Stimulated activated CD8-positive, alpha-beta memory T cell treated with anti-CD3 and anti-CD28 coated beads, Interleukin-12 subunit alpha, Interleukin-12 subunit beta, amount 100 ng/mL, for 4 hours (primary cell): Measurements from ENCODE around the gene FOXF1.

ENCODE experiments used
- DNase-seq: peaks from one replicate; pipeline ENCODE4 v3.0.0-alpha.2; 2020; ENCODE audit warnings: low read depth

FOXF1 gene

DNA sequence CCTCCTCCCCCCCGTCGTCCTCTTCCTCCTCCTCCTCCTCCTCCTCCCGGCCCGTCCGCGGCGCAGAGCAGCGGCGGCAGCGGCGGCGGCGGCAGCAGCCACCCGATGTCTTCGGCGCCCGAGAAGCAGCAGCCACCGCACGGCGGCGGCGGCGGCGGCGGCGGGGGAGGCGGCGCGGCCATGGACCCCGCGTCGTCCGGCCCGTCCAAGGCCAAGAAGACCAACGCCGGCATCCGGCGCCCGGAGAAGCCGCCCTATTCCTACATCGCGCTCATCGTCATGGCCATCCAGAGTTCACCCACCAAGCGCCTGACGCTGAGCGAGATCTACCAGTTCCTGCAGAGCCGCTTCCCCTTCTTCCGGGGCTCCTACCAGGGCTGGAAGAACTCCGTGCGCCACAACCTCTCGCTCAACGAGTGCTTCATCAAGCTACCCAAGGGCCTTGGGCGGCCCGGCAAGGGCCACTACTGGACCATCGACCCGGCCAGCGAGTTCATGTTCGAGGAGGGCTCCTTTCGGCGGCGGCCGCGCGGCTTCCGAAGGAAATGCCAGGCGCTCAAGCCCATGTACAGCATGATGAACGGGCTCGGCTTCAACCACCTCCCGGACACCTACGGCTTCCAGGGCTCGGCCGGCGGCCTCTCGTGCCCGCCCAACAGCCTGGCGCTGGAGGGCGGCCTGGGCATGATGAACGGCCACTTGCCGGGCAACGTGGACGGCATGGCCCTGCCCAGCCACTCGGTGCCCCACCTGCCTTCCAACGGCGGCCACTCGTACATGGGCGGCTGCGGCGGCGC lies at the start of gene FOXF1:
FOXF1 (plus strand) TSS at position 63 of the 797 bp plus-strand sequence; CDS start at position 106, 43 bp downstream.
- no peak for DNase-seq

DNA sequence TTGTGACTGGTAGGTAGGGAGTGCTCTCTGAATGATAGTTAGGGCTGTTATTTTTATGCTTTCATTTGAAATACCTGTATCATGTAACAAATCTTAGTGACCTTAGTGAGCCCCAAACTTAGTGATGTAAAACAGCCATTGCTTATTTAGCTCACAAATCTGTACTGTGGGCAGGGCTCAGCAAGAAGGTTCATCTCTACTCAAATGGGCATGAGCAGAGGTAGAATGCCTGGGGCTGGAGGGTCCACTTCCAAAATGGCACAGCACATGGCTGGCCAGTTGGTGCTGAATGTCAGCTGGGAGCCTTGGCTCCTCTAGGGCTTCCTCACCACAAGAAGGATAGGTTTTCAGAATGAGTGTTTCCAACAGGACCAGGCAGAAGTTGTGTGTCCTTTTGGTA lies 49.3 kb upstream of the FOXF1 start:
- DNase-seq = no peak

DNA sequence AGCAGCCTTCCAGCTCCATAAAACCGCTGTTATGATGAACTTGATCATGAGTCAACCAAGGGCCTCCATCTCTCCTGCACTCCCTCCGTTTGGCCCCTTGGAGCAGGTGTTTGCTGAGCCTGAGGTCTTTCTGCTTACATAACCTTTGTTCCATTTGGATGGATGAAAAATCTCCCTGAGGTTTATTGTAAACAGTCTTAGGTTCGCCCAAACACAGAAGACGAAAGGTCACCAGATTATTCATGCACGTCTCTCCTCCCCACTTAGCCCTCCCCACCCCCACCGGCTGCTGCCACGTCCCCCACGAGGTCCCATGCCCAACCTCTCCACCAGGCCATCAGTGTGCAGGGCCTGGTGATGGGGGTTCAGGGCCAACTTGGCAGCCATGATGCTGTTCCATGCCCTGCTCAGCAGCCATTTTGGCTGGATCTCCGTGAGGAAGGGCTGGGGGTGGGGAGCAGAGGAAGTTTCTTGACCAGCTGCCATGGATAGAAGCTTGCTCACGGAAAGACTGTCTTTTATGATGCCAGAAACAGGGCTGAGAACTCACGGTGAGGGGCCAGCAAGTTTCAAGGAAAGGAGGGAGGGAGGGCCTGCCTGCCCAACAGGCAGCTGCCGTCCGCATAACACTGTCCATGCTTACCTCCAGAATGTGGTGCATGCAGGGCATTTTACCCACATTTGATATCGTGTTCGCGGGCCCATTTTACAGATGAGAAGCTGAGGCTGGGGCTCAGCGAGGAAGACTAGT lies 47.8 kb upstream of the FOXF1 start:
- no peak for DNase-seq

DNA sequence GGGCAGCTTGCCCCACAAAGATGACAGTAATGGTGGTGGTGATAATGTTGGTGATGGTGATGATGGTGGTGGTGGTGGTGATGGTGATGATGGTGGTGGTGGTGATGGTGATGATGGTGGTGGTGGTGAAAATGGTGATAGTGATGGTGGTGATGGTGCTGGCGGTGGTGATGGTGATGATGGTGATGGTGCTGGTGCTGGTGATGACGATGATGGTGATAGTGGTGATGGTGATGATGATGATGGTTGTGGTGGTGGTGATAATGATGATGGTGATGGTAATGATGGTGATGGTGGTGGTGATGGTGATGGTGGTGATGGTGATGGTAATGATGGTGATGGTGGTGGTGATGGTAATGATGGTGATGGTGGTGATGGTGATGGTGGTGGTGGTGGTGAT lies 46.3 kb upstream of the FOXF1 start:
- no peak for DNase-seq

DNA sequence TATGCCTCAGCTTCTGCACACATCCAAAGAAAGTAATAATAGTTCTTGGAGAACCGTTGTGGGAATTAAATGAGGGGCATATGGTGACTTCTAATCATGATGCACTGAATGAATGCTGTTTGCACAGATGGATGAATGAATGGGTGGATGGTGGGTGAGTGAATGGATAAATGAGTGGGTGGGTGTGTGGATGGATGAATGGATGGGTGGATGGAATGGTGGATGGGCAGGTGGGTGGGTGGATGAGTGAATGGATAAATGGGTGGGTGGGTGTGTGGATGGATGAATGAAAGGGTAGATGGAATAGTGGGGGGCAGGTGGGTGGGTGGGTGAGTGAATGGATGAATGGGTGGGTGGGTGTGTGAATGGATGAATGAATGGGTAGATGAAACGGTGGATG lies 44.9 kb upstream of the FOXF1 start:
- no peak for DNase-seq

DNA sequence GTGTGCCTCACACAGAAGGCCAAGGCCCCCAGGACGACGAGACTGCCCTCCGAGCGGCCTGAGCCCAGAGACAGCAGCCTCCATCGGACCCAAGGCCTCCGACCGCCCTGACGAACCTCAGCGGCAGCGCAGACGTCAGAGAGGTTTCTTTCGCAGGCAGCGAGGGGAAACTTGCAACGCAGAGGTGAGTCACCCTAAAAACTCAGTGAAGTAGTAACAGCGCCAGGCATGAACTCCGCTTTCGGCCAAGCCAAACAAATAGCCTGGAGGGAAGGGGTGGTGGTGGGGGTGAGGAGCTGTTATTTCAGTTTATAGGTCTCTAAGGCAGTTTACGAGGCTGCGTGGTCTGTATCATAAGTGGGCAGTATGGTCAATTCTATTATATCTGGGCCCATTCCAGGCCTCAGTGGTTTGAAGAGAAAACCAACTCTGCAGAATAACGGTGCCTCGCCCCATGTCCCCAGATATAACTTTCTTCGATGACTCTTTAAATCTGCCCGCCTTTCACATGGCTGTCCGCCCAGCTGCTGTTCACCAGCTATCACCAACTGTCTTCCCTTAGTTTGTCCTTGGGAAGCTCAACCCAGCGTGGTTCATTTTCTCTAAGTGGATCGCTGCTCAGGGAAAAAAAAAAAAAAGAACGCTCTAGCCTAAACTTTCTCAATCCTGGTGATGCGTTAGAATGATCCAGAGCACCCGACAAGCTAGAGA lies 43.5 kb upstream of the FOXF1 start:
- DNase-seq = no peak

DNA sequence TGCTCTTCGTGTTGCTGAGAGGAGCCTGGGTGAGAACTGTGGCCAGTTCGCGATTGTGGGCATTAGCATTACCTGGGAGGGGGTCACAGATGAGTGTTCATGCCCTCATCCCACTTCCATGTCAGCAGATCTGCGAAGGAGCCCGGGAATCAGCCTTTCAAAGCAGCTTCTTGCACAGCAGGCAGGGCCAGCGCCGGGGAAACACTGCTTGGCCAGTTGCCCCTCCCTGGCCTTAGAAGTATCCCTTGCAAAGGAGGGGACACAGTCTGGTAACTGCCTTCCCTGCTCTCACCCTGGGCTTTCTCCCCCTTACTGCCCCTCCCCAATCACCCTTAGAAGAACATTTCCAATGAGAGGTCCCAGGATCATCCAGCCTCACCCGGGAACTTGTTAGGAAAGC lies 42.8 kb upstream of the FOXF1 start:
- DNase-seq = no peak

DNA sequence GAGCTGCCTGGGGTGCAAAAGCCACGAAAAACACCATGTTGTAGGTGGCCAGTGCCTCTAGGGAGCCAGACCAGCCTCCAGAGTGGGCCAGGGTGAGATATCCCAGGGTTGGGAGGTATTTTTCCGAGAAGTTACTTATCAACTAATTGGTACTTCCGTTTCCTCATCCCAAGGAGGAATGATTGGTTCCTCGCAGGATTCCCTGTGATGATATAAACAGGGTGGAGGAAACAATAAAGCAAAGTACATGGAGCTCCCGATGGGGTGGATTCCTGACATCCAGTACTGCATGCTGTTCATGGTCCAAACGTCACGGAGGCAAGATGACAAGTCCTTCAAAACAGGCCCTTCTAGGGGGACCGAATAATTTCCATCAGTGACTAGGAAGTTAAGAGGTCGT lies 39.4 kb upstream of the FOXF1 start:
- DNase-seq = no peak

DNA sequence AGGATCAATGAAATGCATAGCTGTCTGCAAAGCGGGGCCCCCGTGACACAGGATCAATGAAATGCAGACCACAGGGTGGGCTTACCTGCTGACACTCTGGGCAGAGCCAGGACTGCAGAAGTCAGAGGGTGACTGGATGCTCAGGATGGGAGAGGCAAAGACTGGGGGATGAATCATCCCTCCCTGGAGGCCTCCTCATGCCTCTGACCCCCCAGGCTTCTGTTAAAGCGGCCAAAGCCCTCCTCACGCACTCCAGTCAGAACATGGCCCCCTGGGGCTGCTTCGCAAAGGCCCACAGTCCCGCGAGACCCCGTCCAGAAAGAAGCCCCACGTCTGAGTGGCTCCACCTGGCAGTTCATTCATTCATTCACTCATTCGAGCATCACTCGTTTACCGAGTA lies 38.4 kb upstream of the FOXF1 start:
- no peak for DNase-seq

DNA sequence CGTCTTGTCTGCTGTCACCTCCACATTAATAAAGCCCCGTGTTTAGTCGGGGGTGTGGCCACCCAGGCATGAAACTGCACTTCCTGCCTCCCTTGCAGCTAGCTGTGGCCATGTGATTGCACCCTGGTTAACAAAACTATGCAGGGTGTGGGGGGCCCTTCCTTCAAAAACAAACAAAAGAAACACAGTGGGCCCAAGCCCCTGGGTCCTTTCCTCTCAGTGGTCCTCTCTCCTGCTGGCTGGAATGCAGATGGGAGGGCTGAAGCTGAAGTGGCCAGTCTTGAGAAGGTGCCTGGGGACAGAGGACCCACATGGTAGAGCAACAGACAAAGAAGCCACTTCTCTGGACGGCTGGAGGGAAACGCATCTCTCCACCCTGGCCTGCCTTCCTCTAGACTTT lies 38.0 kb upstream of the FOXF1 start:
- DNase-seq = no peak

DNA sequence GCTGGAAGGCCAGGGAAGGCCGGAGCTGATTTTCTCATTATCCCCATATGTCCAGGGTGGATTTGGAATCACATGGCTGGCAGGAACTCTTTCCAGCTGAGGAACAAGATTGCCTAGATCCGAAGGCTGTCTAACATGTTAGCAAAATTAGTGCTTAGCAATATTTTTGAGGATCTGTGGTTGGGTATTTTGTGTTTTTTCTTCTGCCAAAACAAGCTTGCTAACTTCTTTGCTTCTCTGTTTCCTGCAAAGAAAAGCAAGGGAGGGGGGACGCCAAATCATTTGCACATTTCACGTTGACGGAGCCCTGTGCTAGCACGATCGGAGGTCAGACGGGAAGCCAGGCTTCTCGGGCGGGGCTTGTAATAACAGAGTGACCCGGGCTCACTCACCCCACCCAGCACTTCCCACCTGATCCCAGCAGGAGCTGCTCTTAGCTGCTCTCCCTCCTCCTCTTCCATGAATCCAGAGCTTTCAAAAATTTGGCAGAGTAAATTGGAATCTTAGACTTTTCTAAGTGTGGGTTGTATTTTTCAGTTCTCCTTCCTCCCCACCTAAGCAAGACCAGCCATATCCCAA lies 33.3 kb upstream of the FOXF1 start:
- DNase-seq = no peak

DNA sequence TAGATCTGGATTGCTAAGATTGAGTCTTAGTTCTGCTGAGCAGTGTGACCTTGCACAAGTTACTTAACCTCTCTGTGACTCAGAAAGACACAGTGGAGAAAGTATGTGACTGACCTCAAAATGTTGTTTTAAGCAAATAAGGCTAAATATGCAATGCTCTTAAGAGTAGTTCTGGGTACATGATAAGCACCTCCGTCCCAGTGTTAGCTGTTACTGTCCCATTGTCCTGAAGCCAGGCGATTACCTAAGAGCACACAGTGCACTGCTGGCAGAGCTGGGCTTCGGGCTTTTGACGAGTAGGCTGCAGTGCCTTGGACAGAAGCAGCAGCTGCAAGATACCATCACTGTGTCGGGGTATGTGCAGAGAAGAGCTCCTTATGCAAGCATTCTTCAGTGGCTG lies 32.7 kb upstream of the FOXF1 start:
- no peak for DNase-seq

DNA sequence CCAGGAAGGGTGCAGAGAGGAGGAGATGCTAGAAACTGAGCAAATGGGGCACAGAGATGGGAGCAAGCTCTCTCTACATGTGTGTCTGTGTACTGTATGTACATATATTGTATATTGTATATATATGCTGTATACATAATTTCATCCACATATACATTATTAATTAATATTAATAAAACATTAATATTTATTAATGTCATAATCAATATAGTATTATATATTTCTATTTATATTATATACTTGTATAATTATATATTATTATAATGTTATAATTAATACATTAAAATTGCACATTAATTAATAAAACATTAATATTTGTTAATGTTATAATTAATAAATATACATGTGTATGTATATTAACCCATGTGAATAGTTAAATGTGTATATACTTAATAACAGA lies 31.5 kb upstream of the FOXF1 start:
- no peak for DNase-seq

DNA sequence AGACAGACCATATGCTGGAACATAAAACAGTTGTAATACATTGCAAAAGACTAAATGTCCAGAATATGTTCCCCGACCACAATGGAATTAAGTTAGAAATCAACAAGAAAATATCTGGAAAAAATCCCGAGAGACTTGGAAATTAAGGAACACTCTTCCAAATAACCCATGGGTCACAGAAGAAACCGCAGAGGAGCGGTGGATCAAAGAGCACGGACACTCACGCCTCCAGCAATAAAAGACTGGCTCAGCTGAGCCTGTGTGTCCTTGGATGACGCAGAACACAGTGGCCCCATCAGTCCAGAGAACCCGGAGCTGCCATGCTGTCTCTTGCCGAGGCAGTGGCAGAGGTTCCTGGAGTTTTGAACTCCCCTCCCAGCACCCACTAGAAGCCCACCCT lies 30.9 kb upstream of the FOXF1 start:
- DNase-seq = no peak

DNA sequence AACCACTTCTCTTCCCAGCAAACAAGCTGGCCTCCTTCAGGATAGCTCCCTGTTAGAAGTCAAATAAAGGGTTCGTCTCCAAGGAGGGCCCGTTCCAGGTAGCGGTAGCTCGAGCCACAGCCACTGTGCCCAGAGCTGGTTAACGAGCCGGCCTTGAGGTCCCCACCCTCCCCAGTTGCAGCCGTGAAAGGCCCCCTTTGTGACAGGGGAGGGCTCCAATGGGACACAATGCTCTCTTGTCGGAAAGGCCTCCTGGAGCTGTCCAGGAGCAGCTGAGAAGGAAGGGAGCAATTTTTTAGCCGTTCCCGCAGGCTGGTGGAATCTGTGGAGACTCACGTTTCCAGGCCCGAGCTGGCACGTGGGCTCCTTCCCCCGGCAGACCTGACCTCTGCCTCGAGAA lies 29.9 kb upstream of the FOXF1 start:
- no peak for DNase-seq

DNA sequence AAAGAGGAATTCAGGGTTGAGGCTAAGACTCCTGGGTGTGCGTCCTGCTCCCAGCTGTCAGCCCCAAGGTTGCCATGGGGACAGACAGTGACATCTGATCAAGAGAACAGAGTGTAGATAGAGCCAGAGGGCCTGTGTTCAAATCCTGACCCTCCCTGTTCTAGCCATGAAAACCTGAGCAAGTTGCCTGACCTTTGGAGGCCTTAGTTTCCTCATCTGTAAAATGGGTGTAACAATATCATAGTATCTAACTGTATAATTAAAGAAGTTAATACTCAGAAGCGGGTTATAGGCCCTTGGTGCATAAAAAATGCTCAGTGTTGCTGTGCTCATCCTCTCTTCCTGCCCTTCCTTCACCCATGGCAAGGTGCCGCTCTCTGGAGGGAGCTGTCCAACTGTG lies 28.7 kb upstream of the FOXF1 start:
- DNase-seq = no peak

DNA sequence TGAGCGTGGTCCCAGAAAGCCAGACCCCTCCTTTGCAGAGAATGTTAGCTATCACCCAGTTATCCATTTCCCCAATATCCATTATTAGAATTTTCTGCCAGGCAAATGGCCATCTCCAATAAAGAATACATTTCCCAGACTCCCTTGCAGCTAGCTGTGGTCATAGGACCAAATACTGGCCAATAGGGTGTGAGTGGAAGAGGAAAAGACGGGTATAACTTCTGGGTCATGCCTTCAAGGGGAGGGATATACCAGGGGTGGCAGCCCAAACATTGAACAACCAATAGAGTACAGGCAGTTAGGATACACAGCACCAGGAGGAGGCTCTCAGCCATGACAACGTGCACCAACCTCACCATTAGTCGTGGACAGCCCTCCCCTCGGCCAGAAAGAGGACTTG lies 26.1 kb upstream of the FOXF1 start:
- DNase-seq = no peak

DNA sequence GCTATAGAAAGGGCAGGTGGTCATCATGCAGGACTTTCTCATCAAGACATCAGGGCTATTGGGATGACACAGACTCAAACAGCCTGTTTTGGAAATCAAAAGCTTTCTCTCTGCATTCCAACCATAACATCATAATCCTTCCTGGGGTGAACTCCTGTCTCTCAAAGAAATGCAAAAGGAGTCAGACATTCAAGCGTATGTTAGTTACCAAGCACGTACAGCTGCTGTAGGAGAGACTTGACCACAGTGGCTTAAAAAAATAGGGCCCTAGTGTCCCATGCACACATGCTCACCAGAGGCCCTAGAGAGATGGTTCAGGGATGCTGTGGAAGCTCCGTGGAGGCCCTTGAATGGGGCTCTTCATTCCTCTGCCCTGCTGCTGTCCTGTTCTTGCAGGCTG lies 24.6 kb upstream of the FOXF1 start:
- DNase-seq = no peak

DNA sequence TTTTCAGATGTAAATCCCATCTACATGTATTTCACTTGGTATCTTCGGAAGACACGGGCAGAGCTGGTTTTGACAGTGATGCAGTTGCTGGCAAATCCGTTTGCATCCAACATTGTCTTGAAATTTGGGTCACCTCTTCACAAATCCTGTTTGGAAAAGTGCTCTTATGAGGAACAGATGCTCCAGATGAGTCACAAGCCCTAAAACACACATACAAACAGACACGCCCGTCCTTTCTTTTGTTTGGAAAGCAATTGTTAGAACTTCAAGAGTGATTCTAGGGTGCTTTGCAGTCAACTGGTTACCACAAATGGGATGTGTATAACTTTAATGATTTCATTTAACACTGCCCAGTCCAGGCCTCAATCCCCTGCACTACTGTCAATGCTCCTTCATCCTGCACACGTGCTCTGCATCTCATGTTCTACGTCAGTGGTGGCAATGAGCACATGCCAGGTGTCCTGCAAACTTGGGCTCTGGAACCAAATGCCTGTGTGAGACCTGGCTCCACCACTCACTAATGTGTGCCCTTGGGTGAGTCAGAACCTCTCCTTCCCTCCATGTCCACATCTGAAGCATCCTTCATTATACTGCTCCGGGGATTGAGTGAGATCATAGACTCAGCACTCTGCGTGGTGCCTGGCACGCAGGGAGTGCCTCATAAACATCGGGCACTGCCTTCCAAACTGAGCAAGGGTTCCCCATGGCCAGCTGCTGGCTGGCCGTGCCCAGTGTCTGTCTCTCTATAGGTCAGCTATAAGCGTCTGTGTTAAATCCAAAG lies 19.3 kb upstream of the FOXF1 start:
- no peak for DNase-seq

DNA sequence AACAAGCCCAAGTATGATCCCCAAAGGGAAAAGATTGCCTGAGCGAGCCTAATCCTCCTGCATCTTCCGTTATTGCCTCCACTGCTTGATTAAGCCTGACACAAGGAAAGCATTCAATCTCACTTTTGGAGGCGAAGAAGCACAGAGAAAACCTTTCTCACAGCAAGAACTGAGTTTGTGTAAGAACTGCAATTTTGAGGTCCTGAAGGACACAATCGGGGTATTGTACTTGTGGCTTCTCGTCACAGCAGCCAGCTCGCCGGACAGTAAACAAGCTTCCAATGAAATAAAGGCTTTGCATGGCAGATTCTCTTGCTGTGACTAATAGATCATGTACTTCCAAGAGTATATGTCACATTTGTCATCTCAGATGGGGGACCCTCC lies 18.7 kb upstream of the FOXF1 start:
- no peak for DNase-seq

DNA sequence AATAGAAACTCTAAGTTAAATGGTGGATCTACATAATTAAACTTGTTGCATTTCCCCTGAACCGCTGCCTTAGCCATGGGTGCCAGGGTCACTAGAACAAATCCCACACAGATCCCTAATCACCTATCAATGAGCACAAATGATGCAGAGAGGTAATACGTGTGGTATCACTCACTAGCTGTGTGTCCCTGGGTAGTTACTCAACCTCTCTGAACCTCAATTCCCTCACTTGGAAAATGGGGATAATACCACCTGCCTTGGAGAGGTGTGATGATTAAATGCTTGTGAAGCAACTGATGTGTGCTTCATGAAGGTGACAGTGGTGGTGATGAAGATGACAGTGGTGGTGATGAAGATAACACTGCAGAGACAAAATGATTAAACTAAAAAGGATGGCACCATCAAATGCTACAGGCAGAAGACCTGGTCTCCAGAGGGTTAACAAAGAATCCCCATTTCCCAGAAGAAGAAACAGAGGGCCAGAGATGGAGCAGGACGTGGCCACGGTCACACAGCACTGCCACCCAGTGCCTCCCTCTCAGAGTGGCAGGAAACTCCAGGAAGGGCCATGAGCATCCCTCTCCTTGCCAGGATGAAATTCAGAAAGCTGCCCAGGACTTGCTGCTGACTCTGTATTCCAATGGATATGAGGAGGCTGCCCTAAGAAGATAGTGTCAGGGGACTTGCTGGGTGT lies 17.9 kb upstream of the FOXF1 start:
- DNase-seq = no peak
